ENCODE data around the gene WIPI1. TPM values are rescaled to one million over a fixed set of nuclear protein-coding genes. Genes with fewer than 3 reads are reported as not detected.

WIPI1 gene
- total and polyA plus RNA-seq, 7 donors: 18.9 to 78.8 (median 28.5) TPM

GRCh38 chr17:68398691-68399637 lies 58.3 kb downstream of the WIPI1 start:
- H3K27me3 ChIP-seq: no peaks in the 10 kb centered on the region
- peak overlapping the region in 1 of 4 donors; percentile 18 for H3K27ac ChIP-seq
- H3K4me1 ChIP-seq: no peaks in the 10 kb centered on the region
- intact Hi-C loops (cut with DNase I): loop anchor here (2.0 to 5.0 kb wide), 2 partner anchors 47 to 136 kb away; no protein-coding TSS in a partner anchor
- no peaks in the 10 kb centered on the region for H3K36me3 ChIP-seq
- peak; percentile 70 for DNase-seq
- 19 to 22% methylated on average over 11 of the region's 11 CpGs for WGBS, 2 donors
- H3K9me3 ChIP-seq: peaks cover 0 to 7% (median 3%) of the 10 kb centered on the region in 4 donors
- no peak overlapping the region for H3K4me3 ChIP-seq
- TF ChIP-seq, protein P1, sequence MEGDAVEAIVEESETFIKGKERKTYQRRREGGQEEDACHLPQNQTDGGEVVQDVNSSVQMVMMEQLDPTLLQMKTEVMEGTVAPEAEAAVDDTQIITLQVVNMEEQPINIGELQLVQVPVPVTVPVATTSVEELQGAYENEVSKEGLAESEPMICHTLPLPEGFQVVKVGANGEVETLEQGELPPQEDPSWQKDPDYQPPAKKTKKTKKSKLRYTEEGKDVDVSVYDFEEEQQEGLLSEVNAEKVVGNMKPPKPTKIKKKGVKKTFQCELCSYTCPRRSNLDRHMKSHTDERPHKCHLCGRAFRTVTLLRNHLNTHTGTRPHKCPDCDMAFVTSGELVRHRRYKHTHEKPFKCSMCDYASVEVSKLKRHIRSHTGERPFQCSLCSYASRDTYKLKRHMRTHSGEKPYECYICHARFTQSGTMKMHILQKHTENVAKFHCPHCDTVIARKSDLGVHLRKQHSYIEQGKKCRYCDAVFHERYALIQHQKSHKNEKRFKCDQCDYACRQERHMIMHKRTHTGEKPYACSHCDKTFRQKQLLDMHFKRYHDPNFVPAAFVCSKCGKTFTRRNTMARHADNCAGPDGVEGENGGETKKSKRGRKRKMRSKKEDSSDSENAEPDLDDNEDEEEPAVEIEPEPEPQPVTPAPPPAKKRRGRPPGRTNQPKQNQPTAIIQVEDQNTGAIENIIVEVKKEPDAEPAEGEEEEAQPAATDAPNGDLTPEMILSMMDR (IDR thresholded peaks at IDR 0.05): peak; percentile 14 to 59 (median 46)
- no peak for TF ChIP-seq POLR2A (IDR thresholded peaks at IDR 0.05)

- TF ChIP-seq, protein P1 (IDR thresholded peaks at IDR 0.05): no peak
- TF ChIP-seq POLR2AphosphoS5 (IDR thresholded peaks at IDR 0.05) (no peak), EP300 (IDR thresholded peaks at IDR 0.05) (no peak), POLR2A (IDR thresholded peaks at IDR 0.05) (no peak)
- no peak overlapping the region for H3K27ac ChIP-seq
- H3K4me3 ChIP-seq: no peak overlapping the region
- no peak for DNase-seq
- peaks cover 0 to 7% (median 3%) of the 10 kb centered on the region in 4 donors for H3K9me3 ChIP-seq
- WGBS, 2 donors: 66 to 75% methylated on average over 7 of the region's 7 CpGs
- no peaks in the 10 kb centered on the region for H3K4me1 ChIP-seq
- H3K27me3 ChIP-seq: no peaks in the 10 kb centered on the region
- intact Hi-C loops (cut with DNase I): loop anchor here (5.0 kb wide), 1 partner anchor 45 kb away; no protein-coding TSS in a partner anchor
- H3K36me3 ChIP-seq: no peaks in the 10 kb centered on the region
Observed at GRCh38 chr17:68397108-68397536, 60.2 kb downstream of the WIPI1 start.

- H3K27ac ChIP-seq: no peak overlapping the region
- H3K9me3 ChIP-seq: peaks cover 0 to 7% (median 3%) of the 10 kb centered on the region in 4 donors
- TF ChIP-seq POLR2A (IDR thresholded peaks at IDR 0.05) (no peak), POLR2AphosphoS5 (IDR thresholded peaks at IDR 0.05) (no peak), EP300 (IDR thresholded peaks at IDR 0.05) (no peak)
- TF ChIP-seq, protein P1 (IDR thresholded peaks at IDR 0.05): no peak
- no peaks in the 10 kb centered on the region for H3K27me3 ChIP-seq
- no peaks in the 10 kb centered on the region for H3K36me3 ChIP-seq
- H3K4me1 ChIP-seq: no peaks in the 10 kb centered on the region
- peak; percentile 42 for DNase-seq
- intact Hi-C loops (cut with DNase I): loop anchor here (5.0 kb wide), 1 partner anchor 44 kb away; no protein-coding TSS in a partner anchor
- no peak overlapping the region for H3K4me3 ChIP-seq
- WGBS, 2 donors: 74 to 82% methylated on average over 10 of the region's 10 CpGs
Observed at GRCh38 chr17:68396226-68397107, 60.8 kb downstream of the WIPI1 start.

DNA sequence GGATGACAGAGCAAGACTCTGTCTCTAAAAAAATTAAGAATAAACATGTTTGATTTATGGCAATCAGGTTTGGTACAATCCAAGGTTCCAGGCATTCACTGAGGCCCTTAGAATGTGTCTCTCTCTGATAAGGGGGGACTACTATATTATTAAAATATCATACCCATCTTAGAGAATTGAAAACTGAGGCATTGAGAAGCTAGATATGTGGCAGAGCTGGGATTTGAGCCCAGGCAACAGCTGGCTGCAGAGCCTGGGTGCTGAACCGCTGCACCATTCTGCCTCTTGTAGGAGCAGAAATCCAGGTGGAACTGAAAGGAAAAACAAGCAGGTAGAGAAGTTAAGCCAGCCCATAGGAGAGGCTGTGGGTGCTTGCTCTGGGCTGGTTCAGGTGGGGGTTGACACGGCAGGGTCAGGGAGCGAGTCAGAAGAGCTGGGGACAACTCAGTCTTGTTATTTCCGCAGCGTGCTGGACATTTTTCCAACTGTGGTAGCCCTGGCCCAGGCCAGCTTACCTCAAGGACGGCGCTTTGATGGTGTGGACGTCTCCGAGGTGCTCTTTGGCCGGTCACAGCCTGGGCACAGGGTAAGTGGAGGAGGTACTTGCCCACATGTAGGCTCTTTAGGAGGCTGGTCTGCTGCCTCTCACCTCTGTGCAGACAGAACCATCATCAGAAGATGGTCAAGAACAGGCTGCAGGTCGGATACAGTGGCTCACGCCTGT lies 62.5 kb downstream of the WIPI1 start:
- Histone ChIP-seq H3K9me3 (peaks cover 0 to 7% (median 3%) of the 10 kb centered on the region in 4 donors), H3K27ac (no peak overlapping the region), H3K4me3 (no peak overlapping the region), H3K27me3 (no peaks in the 10 kb centered on the region), H3K36me3 (no peaks in the 10 kb centered on the region), H3K4me1 (no peaks in the 10 kb centered on the region)
- WGBS, 2 donors: 93 to 97% methylated on average over 12 of the region's 12 CpGs
- intact Hi-C loops (cut with DNase I): loop anchor here (5.0 kb wide), 1 partner anchor 42 kb away; no protein-coding TSS in a partner anchor
- TF ChIP-seq, protein P1 (IDR thresholded peaks at IDR 0.05): no peak
- TF ChIP-seq POLR2A (IDR thresholded peaks at IDR 0.05) (no peak), POLR2AphosphoS5 (IDR thresholded peaks at IDR 0.05) (no peak), EP300 (IDR thresholded peaks at IDR 0.05) (no peak)
- peak; percentile 61 for DNase-seq
